Kidney (tissue), 14 donors: ENCODE data around the gene OSCP1. TPM values are rescaled to one million over a fixed set of nuclear protein-coding genes. Genes with fewer than 3 reads are reported as not detected.

ENCODE experiments used
- DNase-seq, 5 donors: peaks; one replicate each; pipeline ENCODE4 v3.0.0-alpha.2; 2013 to 2020
- FAIRE-seq: peaks from 2 replicates; lab custom pipeline; 2012; peaks lifted over from hg19 to GRCh38; lab: Jason Lieb, UNC
- H3K27ac ChIP-seq, 2 donors: one replicate each; pipeline ENCODE4 v1.7.0; 2013; ENCODE audit warnings: low read depth in 2 of 2, low read length in 2 of 2, inconsistent platforms in 1 of 2
- H3K27me3 ChIP-seq: one replicate; pipeline ENCODE4 v1.7.1; 2013; ENCODE audit warnings: low read length, inconsistent platforms; ENCODE audit not compliant: control insufficient read depth, insufficient read depth
- H3K36me3 ChIP-seq, 3 donors: one replicate each; pipeline versions ENCODE4 v1.7.0 to v1.7.1; 2013; ENCODE audit warnings: low read length in 3 of 3, control low read depth in 1 of 3, inconsistent platforms in 1 of 3; ENCODE audit not compliant: insufficient read depth in 3 of 3, control insufficient read depth in 2 of 3
- H3K4me1 ChIP-seq, 3 donors: one replicate each; pipeline versions ENCODE4 v1.7.0 to v1.7.1; 2013; ENCODE audit warnings: low read length in 3 of 3, inconsistent platforms in 1 of 3, low read depth in 1 of 3; ENCODE audit not compliant: control insufficient read depth in 2 of 3, insufficient read depth in 2 of 3
- H3K4me3 ChIP-seq, 3 donors: one replicate each; pipeline versions ENCODE4 v1.7.0 to v1.8.1; 2013; ENCODE audit warnings: low read length in 3 of 3, control low read depth in 1 of 3, inconsistent platforms in 1 of 3
- H3K9ac ChIP-seq, 3 donors: one replicate each; pipeline versions ENCODE4 v1.7.0 to v1.7.1; 2013; ENCODE audit warnings: low read length in 3 of 3, control low read depth in 1 of 3, inconsistent platforms in 1 of 3
- H3K9me3 ChIP-seq, 3 donors: one replicate each; pipeline versions ENCODE4 v1.7.0 to v1.7.1; 2013; ENCODE audit warnings: low read length in 3 of 3, control low read depth in 1 of 3, inconsistent platforms in 1 of 3; ENCODE audit not compliant: control insufficient read depth in 2 of 3, insufficient read depth in 1 of 3
- intact Hi-C: fragments of 100-400 bp; cut with DNase I; formaldehyde crosslinking; loops from one replicate; pipeline ENCODE4 v1.11.1; 2022
- polyA plus RNA-seq: library from polyadenylated mRNA; stranded (reverse); fragments of 350-450 nt; fragmentation: Illumina TruSeq; extraction: RNeasy Lipid Tissue Mini Kit (QIAGEN cat#74804); gene quantifications from one replicate; pipeline ENCODE4 v1.2.3, GENCODE V29; 2014; ENCODE audit warnings: low read depth, low replicate concordance; ENCODE audit not compliant: insufficient read depth
- total RNA-seq: library from RNA; stranded (reverse); fragmentation: NEBNext Ultra II Directional; extraction: Animal tissue kit (Norgen Biotek cat#: 25700); gene quantifications from one replicate; pipeline ENCODE4 v1.2.1, GENCODE V29; 2021
- TF ChIP-seq, protein P1 (sequence below): IDR thresholded peaks from 3 replicates; pipeline ENCODE4 v1.5.1; 2012; ENCODE audit warnings: mild to moderate bottlenecking, moderate library complexity, borderline replicate concordance; ENCODE audit not compliant: insufficient read depth; ENCODE audit errors: extremely low read depth
- donor health status: control.
- donor health status: control.
- donor health status: control.
- donor health status: control.
- donor health status: control.
- donor health status: DM: yes; HTN: yes; CAD: no.
- donor health status: Normal renal cell carcinoma (clear cell type).

The OSCP1 gene
- total and polyA plus RNA-seq, 2 donors from 2014 or later = 22.0 to 27.8 TPM

DNA sequence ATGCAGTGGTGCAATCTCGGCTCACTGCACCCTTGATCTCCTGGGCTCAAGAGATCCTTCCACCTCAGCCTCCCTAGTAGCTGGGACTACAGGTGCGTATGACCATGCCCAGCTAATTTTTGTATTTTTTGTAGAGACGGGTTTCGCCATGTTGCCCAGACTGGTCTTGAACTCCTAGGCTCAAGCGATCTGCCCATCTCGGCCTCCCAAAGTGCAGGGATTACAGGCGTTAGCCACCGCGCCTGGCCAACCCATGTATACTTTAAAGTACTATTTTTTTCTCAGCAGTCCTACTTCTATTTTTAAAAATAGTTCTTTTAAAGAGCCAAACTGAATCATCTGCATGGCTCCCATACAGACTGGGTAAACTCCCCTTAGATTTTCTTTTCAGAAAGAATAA is 68.0 kb downstream of the OSCP1 start:
- H3K27ac ChIP-seq = no peak overlapping the region
- H3K4me3 ChIP-seq = no peak overlapping the region
- H3K4me1 ChIP-seq = peaks cover 0 to 39% (median 20%) of the 10 kb centered on the region in 3 donors
- no peaks in the 10 kb centered on the region for H3K27me3 ChIP-seq
- FAIRE-seq (no peak), DNase-seq (peak in 1 of 5 donors; percentile 21)
- intact Hi-C loops = no loop called here
- no peaks in the 10 kb centered on the region for H3K9me3 ChIP-seq
- TF ChIP-seq, protein P1, sequence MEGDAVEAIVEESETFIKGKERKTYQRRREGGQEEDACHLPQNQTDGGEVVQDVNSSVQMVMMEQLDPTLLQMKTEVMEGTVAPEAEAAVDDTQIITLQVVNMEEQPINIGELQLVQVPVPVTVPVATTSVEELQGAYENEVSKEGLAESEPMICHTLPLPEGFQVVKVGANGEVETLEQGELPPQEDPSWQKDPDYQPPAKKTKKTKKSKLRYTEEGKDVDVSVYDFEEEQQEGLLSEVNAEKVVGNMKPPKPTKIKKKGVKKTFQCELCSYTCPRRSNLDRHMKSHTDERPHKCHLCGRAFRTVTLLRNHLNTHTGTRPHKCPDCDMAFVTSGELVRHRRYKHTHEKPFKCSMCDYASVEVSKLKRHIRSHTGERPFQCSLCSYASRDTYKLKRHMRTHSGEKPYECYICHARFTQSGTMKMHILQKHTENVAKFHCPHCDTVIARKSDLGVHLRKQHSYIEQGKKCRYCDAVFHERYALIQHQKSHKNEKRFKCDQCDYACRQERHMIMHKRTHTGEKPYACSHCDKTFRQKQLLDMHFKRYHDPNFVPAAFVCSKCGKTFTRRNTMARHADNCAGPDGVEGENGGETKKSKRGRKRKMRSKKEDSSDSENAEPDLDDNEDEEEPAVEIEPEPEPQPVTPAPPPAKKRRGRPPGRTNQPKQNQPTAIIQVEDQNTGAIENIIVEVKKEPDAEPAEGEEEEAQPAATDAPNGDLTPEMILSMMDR = no peak
- no peak overlapping the region for H3K9ac ChIP-seq
- H3K36me3 ChIP-seq = no peaks in the 10 kb centered on the region

DNA sequence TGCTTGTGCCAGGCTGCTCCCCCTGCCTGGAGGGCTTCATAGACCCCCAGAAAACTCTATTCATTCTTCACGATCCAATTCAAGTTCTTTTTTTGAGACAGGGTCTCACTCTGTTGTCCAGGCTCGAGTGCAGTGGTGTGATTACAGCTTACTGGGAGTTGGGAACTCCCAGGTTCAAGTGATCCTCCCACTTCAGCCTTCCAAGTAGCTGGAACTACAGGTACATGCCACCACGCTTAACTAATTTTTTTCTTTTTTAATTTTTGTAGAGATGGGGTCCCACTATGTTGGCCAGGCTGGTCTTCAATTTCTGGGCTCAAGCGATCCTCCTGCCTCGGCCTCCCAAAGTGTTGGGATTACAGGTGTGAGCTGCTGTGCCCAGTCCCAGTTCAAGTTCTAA is 68.8 kb downstream of the OSCP1 start:
- peaks cover 0 to 32% (median 16%) of the 10 kb centered on the region in 3 donors for H3K4me1 ChIP-seq
- H3K9ac ChIP-seq = no peak overlapping the region
- H3K9me3 ChIP-seq = no peaks in the 10 kb centered on the region
- TF ChIP-seq, protein P1 = no peak
- intact Hi-C loops = no loop called here
- no peaks in the 10 kb centered on the region for H3K27me3 ChIP-seq
- no peak overlapping the region for H3K4me3 ChIP-seq
- peak overlapping the region in 1 of 2 donors; percentile 68 for H3K27ac ChIP-seq
- DNase-seq (no peak), FAIRE-seq (no peak)
- H3K36me3 ChIP-seq = no peaks in the 10 kb centered on the region

DNA sequence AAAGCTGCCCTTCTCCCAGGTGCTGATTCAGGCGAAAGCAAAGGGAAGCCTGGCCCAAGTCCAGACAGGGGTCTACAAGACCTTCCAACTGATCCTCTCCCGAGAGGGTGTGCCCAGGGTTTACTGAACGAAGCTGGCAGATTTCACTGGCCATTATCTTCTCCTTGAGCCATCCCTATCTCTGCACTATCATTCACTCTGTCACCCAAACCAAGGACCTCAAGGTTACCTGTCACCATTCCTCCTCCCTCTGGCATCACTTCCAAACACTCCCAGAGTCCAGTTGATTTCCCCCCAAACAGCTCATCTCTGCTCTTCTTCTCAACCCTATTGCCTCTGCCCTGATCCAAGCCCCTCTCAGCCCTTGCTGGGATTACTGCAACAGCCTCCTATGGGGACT is 69.5 kb downstream of the OSCP1 start:
- Histone ChIP-seq H3K4me1 (peaks cover 0 to 37% (median 16%) of the 10 kb centered on the region in 3 donors), H3K27ac (peak overlapping the region; percentile 54 to 68), H3K27me3 (no peaks in the 10 kb centered on the region), H3K9me3 (no peaks in the 10 kb centered on the region), H3K9ac (no peak overlapping the region), H3K4me3 (no peak overlapping the region), H3K36me3 (no peaks in the 10 kb centered on the region)
- DNase-seq (peak in 1 of 5 donors; percentile 37), FAIRE-seq (no peak)
- TF ChIP-seq, protein P1 = no peak
- intact Hi-C loops = no loop called here

GRCh38 chr1:36380143-36380619 is 70.1 kb downstream of the OSCP1 start:
- H3K9me3 ChIP-seq = no peaks in the 10 kb centered on the region
- H3K4me1 ChIP-seq = peaks cover 0 to 37% (median 16%) of the 10 kb centered on the region in 3 donors
- FAIRE-seq (no peak), DNase-seq (no peak)
- no peaks in the 10 kb centered on the region for H3K36me3 ChIP-seq
- peak overlapping the region in 1 of 3 donors; percentile 53 for H3K9ac ChIP-seq
- TF ChIP-seq, protein P1 = no peak
- no peak overlapping the region for H3K4me3 ChIP-seq
- intact Hi-C loops = no loop called here
- peak overlapping the region; percentile 54 to 68 for H3K27ac ChIP-seq
- H3K27me3 ChIP-seq = no peaks in the 10 kb centered on the region
